GM23248 (cell line): ENCODE results near the gene INHA. TPM values are rescaled to one million over a fixed set of nuclear protein-coding genes. Genes with fewer than 3 reads are reported as not detected.
A peak's percentile ranks its signal among the peaks of the same experiment; 100 is the strongest.

Source experiments
- DNase-seq: peaks from one replicate; pipeline ENCODE4 v3.0.0-alpha.2; 2015
- H2AFZ ChIP-seq: fragments of 200-600 bp; sonication (generic); 2 replicates; pipeline ENCODE4 v1.6.1; 2016; ENCODE audit warnings: antibody characterized with exemption
- H3F3A ChIP-seq: fragments of 200-600 bp; sonication (generic); 2 replicates; pipeline ENCODE4 v1.6.1; 2016; ENCODE audit warnings: mild to moderate bottlenecking, antibody characterized with exemption, mixed run types; ENCODE audit not compliant: insufficient read depth
- H3K27ac ChIP-seq: fragments of 200-600 bp; sonication (generic); 2 replicates; pipeline ENCODE4 v1.5.1; 2016; ENCODE audit warnings: mild to moderate bottlenecking
- H3K27me3 ChIP-seq: fragments of 200-600 bp; sonication (generic); replicated peaks from 2 replicates; pipeline ENCODE4 v1.6.1; 2016; ENCODE audit warnings: mild to moderate bottlenecking; ENCODE audit not compliant: insufficient read depth
- H3K36me3 ChIP-seq: fragments of 200-600 bp; sonication (generic); 2 replicates; pipeline ENCODE4 v1.6.1; 2016; ENCODE audit warnings: low read depth, mild to moderate bottlenecking
- H3K4me1 ChIP-seq: fragments of 200-600 bp; sonication (generic); 2 replicates; pipeline ENCODE4 v1.6.1; 2016; ENCODE audit warnings: mild to moderate bottlenecking; ENCODE audit not compliant: insufficient read depth
- H3K4me2 ChIP-seq: fragments of 200-600 bp; sonication (generic); one replicate; pipeline ENCODE4 v1.6.1; 2016; ENCODE audit warnings: mild to moderate bottlenecking; ENCODE audit not compliant: unreplicated experiment
- H3K4me3 ChIP-seq: fragments of 200-600 bp; sonication (generic); 2 replicates; pipeline ENCODE4 v1.5.1; 2016; ENCODE audit warnings: mild to moderate bottlenecking
- H3K79me2 ChIP-seq: fragments of 200-600 bp; sonication (generic); 2 replicates; pipeline ENCODE4 v1.6.1; 2016; ENCODE audit warnings: mild to moderate bottlenecking; ENCODE audit not compliant: insufficient read depth
- H3K9ac ChIP-seq: fragments of 200-600 bp; sonication (generic); 2 replicates; pipeline ENCODE4 v1.6.1; 2016; ENCODE audit warnings: mild to moderate bottlenecking
- H3K9me2 ChIP-seq: fragments of 200-600 bp; sonication (generic); 2 replicates; pipeline ENCODE4 v1.6.1; 2016; ENCODE audit warnings: mixed run types, mild to moderate bottlenecking, moderate library complexity; ENCODE audit not compliant: insufficient read depth
- H3K9me3 ChIP-seq: fragments of 200-600 bp; sonication (generic); one replicate; pipeline ENCODE4 v1.6.1; 2017; ENCODE audit warnings: low read depth
- H4K20me1 ChIP-seq: fragments of 200-600 bp; sonication (generic); 2 replicates; pipeline ENCODE4 v1.6.0; 2016; ENCODE audit not compliant: insufficient read depth
- EZH2 ChIP-seq: fragments of 200-600 bp; sonication (generic); IDR thresholded peaks from 2 replicates; pipeline ENCODE4 v1.6.1; 2018; ENCODE audit warnings: antibody characterized with exemption, mild to moderate bottlenecking; ENCODE audit not compliant: insufficient read depth, poor library complexity, severe bottlenecking
- EZH2phosphoT487 ChIP-seq: fragments of 200-600 bp; sonication (generic); IDR thresholded peaks from 2 replicates; pipeline ENCODE4 v1.6.1; 2018; ENCODE audit warnings: antibody characterized with exemption, moderate library complexity, mild to moderate bottlenecking, low read depth; ENCODE audit not compliant: insufficient read depth
- WGBS, 2 experiments: methylation state at CpG; one replicate each; pipeline ENCODE4 v1.1.6; 2015 to 2017; ENCODE audit warnings: low lambda C conversion rate in 2 of 2, low coverage in 1 of 2; ENCODE audit errors: missing lambda C conversion rate in 2 of 2; 5-methylcytosine and 5-hydroxymethylcytosine counted together
- in situ Hi-C: fragments of 300-500 bp; cut with MboI; formaldehyde crosslinking; loops from 2 replicates; pipeline ENCODE4 v1.15.0; 2020
- polyA plus RNA-seq: library from polyadenylated mRNA; unstranded; fragments of >200 nt; fragmentation: Nextera tagmentation; extraction: Ambion mirVana; gene quantifications from 2 replicates; pipeline ENCODE4 v1.2.1, GENCODE V29; 2016
- total RNA-seq: library from RNA; depleted of rRNA; stranded (reverse); fragments of >200 nt; shearing (Covaris generic); gene quantifications from 2 replicates; pipeline ENCODE4 v1.2.3, GENCODE V29; 2014

Gene INHA
- total and polyA plus RNA-seq, 2 experiments from 2014 or later = 0.11 to 0.36 TPM

GRCh38 chr2:219547621-219548020 is 24.5 kb upstream of the INHA start:
- in situ Hi-C loops = no loop called here
- TF ChIP-seq EZH2 (no peak), EZH2phosphoT487 (no peak)
- 94 to 95% methylated on average over 13 to 26 of the region's 26 CpGs for WGBS, 2 experiments
- Histone ChIP-seq H3F3A (peaks cover 2% of the 10 kb centered on the region; the same call in 1 of the 2 replicates), H3K4me3 (no peak overlapping the region), H2AFZ (no peak overlapping the region), H3K36me3 (no peaks in the 10 kb centered on the region), H3K79me2 (peaks cover 1% of the 10 kb centered on the region), H3K9ac (no peak overlapping the region), H3K27me3 (no peaks in the 10 kb centered on the region), H3K4me2 (no peak overlapping the region), H3K9me2 (no peaks in the 10 kb centered on the region), H3K27ac (no peak overlapping the region), H3K4me1 (no peaks in the 10 kb centered on the region), H3K9me3 (no peaks in the 10 kb centered on the region), H4K20me1 (no peaks in the 10 kb centered on the region)
- no peak for DNase-seq

- no peak overlapping the region for H3K4me3 ChIP-seq
- H4K20me1 ChIP-seq = no peaks in the 10 kb centered on the region
- H3K4me1 ChIP-seq = peaks cover 4% of the 10 kb centered on the region; the same call in 1 of the 2 replicates
- 92% methylated on average over 18 of the region's 18 CpGs for WGBS, 2 experiments
- DNase-seq = no peak
- H3K4me2 ChIP-seq = no peak overlapping the region
- in situ Hi-C loops = no loop called here
- no peaks in the 10 kb centered on the region for H3F3A ChIP-seq
- H3K9me3 ChIP-seq = no peaks in the 10 kb centered on the region
- H3K27ac ChIP-seq = no peak overlapping the region
- no peaks in the 10 kb centered on the region for H3K36me3 ChIP-seq
- H3K9me2 ChIP-seq = no peaks in the 10 kb centered on the region
- TF ChIP-seq EZH2 (no peak), EZH2phosphoT487 (no peak)
- no peaks in the 10 kb centered on the region for H3K27me3 ChIP-seq
- no peak overlapping the region for H3K9ac ChIP-seq
- no peak overlapping the region for H2AFZ ChIP-seq
- no peaks in the 10 kb centered on the region for H3K79me2 ChIP-seq
Measured at GRCh38 chr2:219548990-219549389, 23.1 kb upstream of the INHA start.

- Histone ChIP-seq H3K4me3 (no peak overlapping the region), H3K9me3 (no peaks in the 10 kb centered on the region), H4K20me1 (no peaks in the 10 kb centered on the region), H3K9ac (no peak overlapping the region), H3K9me2 (no peaks in the 10 kb centered on the region), H3K79me2 (no peaks in the 10 kb centered on the region), H3K27me3 (no peaks in the 10 kb centered on the region), H3K4me2 (no peak overlapping the region), H2AFZ (no peak overlapping the region), H3K4me1 (peaks cover 4% of the 10 kb centered on the region; the same call in 1 of the 2 replicates), H3K36me3 (no peaks in the 10 kb centered on the region), H3F3A (no peaks in the 10 kb centered on the region), H3K27ac (no peak overlapping the region)
- no peak for DNase-seq
- WGBS, 2 experiments = 80 to 84% methylated on average over 9 of the region's 9 CpGs
- in situ Hi-C loops = no loop called here
- TF ChIP-seq EZH2 (no peak), EZH2phosphoT487 (no peak)
Measured at GRCh38 chr2:219549619-219550018, 22.5 kb upstream of the INHA start.

- WGBS, 2 experiments = 7 to 11% methylated on average over 46 to 49 of the region's 54 CpGs
Measured at GRCh38 chr2:219551441-219552381, 20.4 kb upstream of the INHA start.

More at GRCh38 chr2:219551441-219552381, 20.4 kb upstream of the INHA start:
- Histone ChIP-seq H3K79me2 (no peaks in the 10 kb centered on the region), H4K20me1 (no peaks in the 10 kb centered on the region), H2AFZ (peak overlapping the region; percentile 83), H3K9me3 (no peaks in the 10 kb centered on the region), H3K4me1 (peaks cover 4% of the 10 kb centered on the region; the same call in 1 of the 2 replicates), H3K36me3 (no peaks in the 10 kb centered on the region), H3K27me3 (no peaks in the 10 kb centered on the region), H3K4me2 (peak overlapping the region; percentile 87), H3K9ac (no peak overlapping the region), H3K27ac (no peak overlapping the region), H3K4me3 (peak overlapping the region; percentile 76), H3K9me2 (no peaks in the 10 kb centered on the region), H3F3A (no peaks in the 10 kb centered on the region)
- peak; percentile 79 for DNase-seq
- in situ Hi-C loops = no loop called here
- TF ChIP-seq EZH2 = no peak
- no peak for TF ChIP-seq EZH2phosphoT487
